Thyroid gland (tissue), 4 donors: ENCODE data around the gene TST. TPM values are rescaled to one million over a fixed set of nuclear protein-coding genes. Genes with fewer than 3 reads are reported as not detected.

Experiments
- DNase-seq, 2 donors: peaks; one replicate each; pipeline ENCODE4 v3.0.0-alpha.2; 2019
- H3K27ac ChIP-seq, 3 donors: fragments of 200-600 bp; sonication (generic); 1 replicate in 2 of 3; 2 replicates in 1 of 3; pipeline ENCODE4 v1.5.1; 2016 to 2019; ENCODE audit warnings: mild to moderate bottlenecking in 1 of 3, moderate library complexity in 1 of 3
- H3K27me3 ChIP-seq: fragments of 200-600 bp; sonication (generic); one replicate; pipeline ENCODE4 v1.5.1; 2019
- H3K36me3 ChIP-seq, 2 donors: fragments of 200-600 bp; sonication (generic); one replicate each; pipeline ENCODE4 v1.5.1; 2016 to 2019
- H3K4me1 ChIP-seq, 2 donors: fragments of 200-600 bp; sonication (generic); one replicate each; pipeline ENCODE4 v1.5.1; 2017 to 2019
- H3K4me3 ChIP-seq, 3 donors: fragments of 200-600 bp; sonication (generic); replicated peaks in 1 of 3; 1 replicate in 2 of 3; 2 replicates in 1 of 3; pipeline ENCODE4 v1.5.1; 2016; ENCODE audit warnings: mild to moderate bottlenecking in 1 of 3
- H3K9me3 ChIP-seq: fragments of 200-600 bp; sonication (generic); one replicate; pipeline ENCODE4 v1.5.1; 2017
- CTCF ChIP-seq, 6 experiments: fragments of 200-600 bp in 3 of 6; fragments of 450-650 bp in 3 of 6; sonication (generic) in 3 of 6; IDR thresholded peaks; one replicate each; pipeline ENCODE4 v1.5.1; 2016 to 2019; ENCODE audit warnings: antibody characterized with exemption in 6 of 6, mild to moderate bottlenecking in 2 of 6, inconsistent platforms in 1 of 6, moderate library complexity in 1 of 6
- POLR2A ChIP-seq, 2 donors: fragments of 450-650 bp; IDR thresholded peaks; one replicate each; pipeline ENCODE4 v1.6.1; 2017; ENCODE audit warnings: antibody characterized with exemption in 2 of 2, mild to moderate bottlenecking in 2 of 2, moderate library complexity in 1 of 2
- WGBS, 2 donors: methylation state at CpG; one replicate each; pipeline ENCODE4 v1.1.5; 2017; 5-methylcytosine and 5-hydroxymethylcytosine counted together
- intact Hi-C: fragments of 100-400 bp; cut with DNase I; formaldehyde crosslinking; loops from one replicate; pipeline ENCODE4 v1.15.1; 2023
- total RNA-seq, 4 donors: library from RNA; depleted of rRNA; stranded (reverse); fragments of >200 nt; gene quantifications; one replicate each; pipeline ENCODE4 v1.2.3, GENCODE V29; 2016

Gene TST
- total RNA-seq = 10 to 100 TPM; 35.7 to 51.2 (median 37.8) TPM

- TF ChIP-seq CTCF (IDR thresholded peaks at IDR 0.05) (peak in 4 of 6 experiments; percentile 15 to 48 (median 43)), POLR2A (IDR thresholded peaks at IDR 0.05) (peak; percentile 59 to 83)
- Histone ChIP-seq H3K27me3 (no peaks in the 10 kb centered on the region), H3K4me3 (peak within 1 kb of the TSS; percentile 44 to 65 (median 61)), H3K9me3 (no peaks in the 10 kb centered on the region), H3K27ac (peak within 1 kb of the TSS; percentile 43 to 88 (median 84)), H3K36me3 (peaks cover 0 to 3% of the 10 kb centered on the region in 2 donors), H3K4me1 (peaks cover 8 to 44% of the 10 kb centered on the region in 2 donors)
- intact Hi-C loops = no loop called here
- peak; percentile 82 to 83 for DNase-seq
- WGBS, 2 donors = 0 to 1% methylated on average over 15 to 16 of the region's 107 CpGs
Measured at GRCh38 chr22:37019309-37020191, at the start of gene TST, which contains the start of gene MPST. Gene TST (minus strand): TSS chr22:37019447. CDS start chr22:37018732, 715 bp downstream. Gene MPST (plus strand): TSS chr22:37019742. CDS start chr22:37019837, 95 bp downstream.

- H3K4me3 ChIP-seq = no peak overlapping the region
- DNase-seq = no peak
- 0 to 5% methylated on average over 8 to 19 of the region's 36 CpGs for WGBS, 2 donors
- no peak for TF ChIP-seq CTCF (IDR thresholded peaks at IDR 0.05)
- TF ChIP-seq POLR2A (IDR thresholded peaks at IDR 0.05) = no peak
- no peaks in the 10 kb centered on the region for H3K27me3 ChIP-seq
- H3K27ac ChIP-seq = no peak overlapping the region
- intact Hi-C loops = no loop called here
- no peaks in the 10 kb centered on the region for H3K36me3 ChIP-seq
- H3K4me1 ChIP-seq = no peaks in the 10 kb centered on the region
- H3K9me3 ChIP-seq = no peaks in the 10 kb centered on the region
Measured at GRCh38 chr22:37068859-37069258, 49.6 kb upstream of the TST start.

GRCh38 chr22:37067428-37067827 lies 48.2 kb upstream of the TST start:
- H3K4me3 ChIP-seq = no peak overlapping the region
- H3K9me3 ChIP-seq = no peaks in the 10 kb centered on the region
- no peaks in the 10 kb centered on the region for H3K27me3 ChIP-seq
- 78 to 88% methylated on average over 10 of the region's 10 CpGs for WGBS, 2 donors
- no peaks in the 10 kb centered on the region for H3K36me3 ChIP-seq
- no peak overlapping the region for H3K27ac ChIP-seq
- no peak for DNase-seq
- intact Hi-C loops = no loop called here
- no peaks in the 10 kb centered on the region for H3K4me1 ChIP-seq
- TF ChIP-seq POLR2A (IDR thresholded peaks at IDR 0.05) (no peak), CTCF (IDR thresholded peaks at IDR 0.05) (no peak)

- intact Hi-C loops = no loop called here
- Histone ChIP-seq H3K9me3 (no peaks in the 10 kb centered on the region), H3K27ac (no peak overlapping the region), H3K4me3 (no peak overlapping the region), H3K4me1 (no peaks in the 10 kb centered on the region), H3K36me3 (no peaks in the 10 kb centered on the region), H3K27me3 (no peaks in the 10 kb centered on the region)
- no peak for DNase-seq
- WGBS, 2 donors = 61 to 87% methylated on average over 3 to 8 of the region's 9 CpGs
- TF ChIP-seq CTCF (IDR thresholded peaks at IDR 0.05) = no peak
- no peak for TF ChIP-seq POLR2A (IDR thresholded peaks at IDR 0.05)
Measured at GRCh38 chr22:37065961-37066360, 46.7 kb upstream of the TST start.

- 58 to 70% methylated on average over 2 of the region's 3 CpGs for WGBS, 2 donors
- no peak overlapping the region for H3K27ac ChIP-seq
- H3K9me3 ChIP-seq = no peaks in the 10 kb centered on the region
- H3K4me3 ChIP-seq = no peak overlapping the region
- H3K4me1 ChIP-seq = no peaks in the 10 kb centered on the region
- TF ChIP-seq CTCF (IDR thresholded peaks at IDR 0.05) = no peak
- no peak for TF ChIP-seq POLR2A (IDR thresholded peaks at IDR 0.05)
- intact Hi-C loops = no loop called here
- no peaks in the 10 kb centered on the region for H3K27me3 ChIP-seq
- DNase-seq = no peak
- no peaks in the 10 kb centered on the region for H3K36me3 ChIP-seq
Measured at GRCh38 chr22:37065180-37065579, 45.9 kb upstream of the TST start.
